Measurements from ENCODE around the gene TTC28.

Gene TTC28

DNA sequence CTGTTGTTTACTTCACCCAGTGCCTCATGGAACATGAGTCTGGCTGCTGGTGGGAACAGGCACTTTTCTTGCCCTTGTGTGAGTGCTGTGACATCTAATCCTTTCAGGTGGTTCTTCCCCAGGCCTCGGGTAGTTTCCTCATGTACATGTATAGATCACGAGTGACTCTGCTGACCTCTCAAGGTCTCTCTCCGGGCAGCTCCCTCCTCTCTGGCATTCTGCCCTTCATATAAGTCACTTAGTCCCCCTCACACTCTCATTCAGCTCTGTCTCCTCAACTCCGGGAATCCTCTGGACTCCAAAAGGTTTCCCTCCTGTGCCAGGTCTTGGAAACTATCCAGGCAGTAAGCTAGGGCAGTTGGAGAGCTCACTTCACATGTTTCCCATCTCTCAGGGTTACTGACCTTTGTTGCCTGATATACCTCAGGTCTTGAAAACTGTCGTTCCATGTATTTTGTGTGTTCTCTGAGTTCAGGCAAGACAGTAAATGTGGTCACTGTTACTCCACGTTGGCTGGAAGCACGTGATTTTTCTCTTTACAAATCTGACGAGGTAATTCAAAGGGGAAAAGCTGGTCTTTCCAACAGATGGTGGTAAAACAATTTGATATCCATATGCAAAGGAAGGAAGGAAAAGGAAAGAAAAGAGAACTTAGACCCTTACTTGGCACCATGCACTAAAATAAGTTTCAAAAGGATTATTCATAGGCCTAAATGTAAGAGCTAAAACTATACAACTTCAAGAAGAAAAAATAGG is 720.1 kb downstream of the TTC28 start:
- Histone ChIP-seq H3K27me3 (no peaks in the 10 kb centered on the region), H3K36me3 (no peaks in the 10 kb centered on the region)

GRCh38 chr22:27952779-27953178 is 726.9 kb downstream of the TTC28 start:
- H3K27me3 ChIP-seq, result no peaks in the 10 kb centered on the region
- TF ChIP-seq Cebpa-rat (IDR thresholded peaks at IDR 0.05), result no peak
- no peaks in the 10 kb centered on the region for H3K4me1 ChIP-seq
- no peak overlapping the region for H3K4me2 ChIP-seq
- 0 out of 2 replicates have a peak, but pooled peaks cover 7% of the 10 kb centered on the region for H3K9me3 ChIP-seq
- H3K36me3 ChIP-seq, result no peaks in the 10 kb centered on the region
- no peak overlapping the region for H3K27ac ChIP-seq
- H4K20me1 ChIP-seq, result no peaks in the 10 kb centered on the region
- no peak overlapping the region for H3K9ac ChIP-seq
- H3K4me3 ChIP-seq, result no peak overlapping the region

More for the DNA sequence above, 720.1 kb downstream of the TTC28 start:
- Histone ChIP-seq H3K4me1 (no peaks in the 10 kb centered on the region), H4K20me1 (no peaks in the 10 kb centered on the region), H3K4me3 (no peak overlapping the region), H3K4me2 (no peak overlapping the region), H3K9me3 (0 out of 2 replicates have a peak, but pooled peaks cover 7% of the 10 kb centered on the region), H3K9ac (no peak overlapping the region), H3K27ac (no peak overlapping the region)
- TF ChIP-seq Cebpa-rat (IDR thresholded peaks at IDR 0.05), result no peak

- Histone ChIP-seq H3K9me3 (0 out of 2 replicates have a peak, but pooled peaks cover 7% of the 10 kb centered on the region), H3K36me3 (no peaks in the 10 kb centered on the region), H3K4me1 (no peaks in the 10 kb centered on the region), H3K4me3 (no peak overlapping the region), H3K27ac (no peak overlapping the region), H3K27me3 (no peaks in the 10 kb centered on the region), H3K9ac (no peak overlapping the region), H3K4me2 (no peak overlapping the region), H4K20me1 (no peaks in the 10 kb centered on the region)
- no peak for TF ChIP-seq Cebpa-rat (IDR thresholded peaks at IDR 0.05)
Measured at GRCh38 chr22:27952091-27952490, 727.5 kb downstream of the TTC28 start.

- Histone ChIP-seq H3K36me3 (no peaks in the 10 kb centered on the region), H4K20me1 (no peaks in the 10 kb centered on the region), H3K4me1 (no peaks in the 10 kb centered on the region), H3K9ac (no peak overlapping the region), H3K9me3 (no peaks in the 10 kb centered on the region), H3K4me2 (no peak overlapping the region), H3K27me3 (no peaks in the 10 kb centered on the region), H3K27ac (no peak overlapping the region), H3K4me3 (no peak overlapping the region)
- no peak for TF ChIP-seq Cebpa-rat (IDR thresholded peaks at IDR 0.05)
Measured at GRCh38 chr22:27949421-27949820, 730.2 kb downstream of the TTC28 start.

DNA sequence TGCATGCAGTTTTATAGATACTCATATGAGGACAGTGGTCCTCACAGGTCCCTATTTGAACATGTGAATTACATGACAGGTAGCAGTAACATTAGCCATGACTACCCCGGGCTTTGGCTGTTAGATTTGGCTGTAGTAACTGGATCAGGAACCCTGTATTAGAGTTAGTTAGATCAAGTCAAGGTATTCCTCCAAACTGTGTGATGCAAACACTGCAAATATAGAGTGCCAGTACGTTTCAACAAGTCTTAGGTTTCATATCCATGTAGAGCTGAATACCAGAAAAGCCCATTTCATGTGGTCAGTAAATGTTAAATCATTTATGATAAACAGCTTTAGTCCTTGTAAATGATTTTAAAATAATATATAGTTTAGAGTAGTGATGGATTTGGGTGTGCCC is 731.1 kb downstream of the TTC28 start:
- Histone ChIP-seq H3K4me2 (no peak overlapping the region), H3K4me1 (no peaks in the 10 kb centered on the region), H3K36me3 (no peaks in the 10 kb centered on the region), H3K9ac (no peak overlapping the region), H3K4me3 (no peak overlapping the region), H3K27me3 (no peaks in the 10 kb centered on the region), H3K27ac (no peak overlapping the region), H3K9me3 (no peaks in the 10 kb centered on the region), H4K20me1 (no peaks in the 10 kb centered on the region)
- no peak for TF ChIP-seq Cebpa-rat (IDR thresholded peaks at IDR 0.05)

DNA sequence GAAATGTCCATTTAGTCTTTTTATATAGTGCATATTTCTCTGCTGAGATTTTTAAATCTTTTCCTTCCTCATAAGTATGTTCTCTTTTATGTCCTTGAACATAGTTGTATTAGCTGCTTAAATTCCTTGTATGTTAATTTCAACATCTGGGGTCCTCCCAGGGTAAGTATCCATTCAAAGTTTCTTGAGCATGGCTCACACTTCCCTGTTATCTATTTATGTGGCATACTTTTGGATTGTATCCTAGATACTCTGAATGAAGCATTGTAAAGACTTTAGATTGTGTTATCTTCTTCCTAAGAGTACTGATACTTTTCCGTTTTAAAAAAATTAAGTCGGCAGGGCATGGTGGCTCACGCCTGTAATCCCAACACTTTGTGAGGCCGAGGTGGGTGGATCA is 732.2 kb downstream of the TTC28 start:
- H3K4me2 ChIP-seq, result no peak overlapping the region

GRCh38 chr22:27941143-27941542 is 738.5 kb downstream of the TTC28 start:
- Histone ChIP-seq H4K20me1 (no peaks in the 10 kb centered on the region), H3K27me3 (no peaks in the 10 kb centered on the region), H3K9me3 (no peaks in the 10 kb centered on the region), H3K4me1 (peaks cover 9% of the 10 kb centered on the region), H3K9ac (no peak overlapping the region), H3K4me2 (no peak overlapping the region), H3K27ac (no peak overlapping the region), H3K4me3 (no peak overlapping the region), H3K36me3 (no peaks in the 10 kb centered on the region)
- no peak for TF ChIP-seq Cebpa-rat (IDR thresholded peaks at IDR 0.05)

More for the DNA sequence above, 732.2 kb downstream of the TTC28 start:
- Histone ChIP-seq H3K9me3 (no peaks in the 10 kb centered on the region), H3K9ac (no peak overlapping the region), H4K20me1 (no peaks in the 10 kb centered on the region), H3K27ac (no peak overlapping the region), H3K36me3 (no peaks in the 10 kb centered on the region), H3K27me3 (no peaks in the 10 kb centered on the region), H3K4me3 (no peak overlapping the region), H3K4me1 (no peaks in the 10 kb centered on the region)
- TF ChIP-seq Cebpa-rat (IDR thresholded peaks at IDR 0.05), result no peak

DNA sequence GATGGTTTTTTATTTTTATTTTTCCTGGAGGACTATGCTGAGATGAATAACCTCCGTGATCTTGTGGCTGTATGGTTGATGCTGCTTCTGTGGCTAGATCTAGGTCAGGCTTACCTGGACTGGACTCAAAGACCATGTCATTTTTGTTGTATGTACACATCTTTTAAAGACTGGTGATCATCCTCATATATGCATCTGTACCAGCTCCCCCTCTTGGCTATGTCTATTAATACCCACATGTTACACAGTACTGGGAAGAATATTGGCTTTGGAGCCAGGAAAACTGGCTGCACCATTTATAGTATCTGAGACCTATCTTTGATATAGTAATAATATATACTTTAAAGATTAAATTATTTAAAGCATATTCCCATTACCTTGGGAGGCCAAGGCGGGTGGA is 742.2 kb downstream of the TTC28 start:
- peaks cover 9% of the 10 kb centered on the region for H3K4me1 ChIP-seq
- no peaks in the 10 kb centered on the region for H3K27me3 ChIP-seq
- H3K4me2 ChIP-seq, result no peak overlapping the region
- H3K9ac ChIP-seq, result no peak overlapping the region
- H3K4me3 ChIP-seq, result no peak overlapping the region
- no peaks in the 10 kb centered on the region for H3K9me3 ChIP-seq
- H4K20me1 ChIP-seq, result no peaks in the 10 kb centered on the region
- TF ChIP-seq Cebpa-rat (IDR thresholded peaks at IDR 0.05), result no peak
- H3K27ac ChIP-seq, result no peak overlapping the region
- no peaks in the 10 kb centered on the region for H3K36me3 ChIP-seq

GRCh38 chr22:27935897-27936296 is 743.7 kb downstream of the TTC28 start:
- Histone ChIP-seq H3K36me3 (no peaks in the 10 kb centered on the region), H3K4me1 (peaks cover 9% of the 10 kb centered on the region), H3K27me3 (no peaks in the 10 kb centered on the region), H3K27ac (no peak overlapping the region), H3K9me3 (no peaks in the 10 kb centered on the region), H3K4me2 (no peak overlapping the region), H3K4me3 (no peak overlapping the region), H3K9ac (no peak overlapping the region), H4K20me1 (no peaks in the 10 kb centered on the region)
- no peak for TF ChIP-seq Cebpa-rat (IDR thresholded peaks at IDR 0.05)

DNA sequence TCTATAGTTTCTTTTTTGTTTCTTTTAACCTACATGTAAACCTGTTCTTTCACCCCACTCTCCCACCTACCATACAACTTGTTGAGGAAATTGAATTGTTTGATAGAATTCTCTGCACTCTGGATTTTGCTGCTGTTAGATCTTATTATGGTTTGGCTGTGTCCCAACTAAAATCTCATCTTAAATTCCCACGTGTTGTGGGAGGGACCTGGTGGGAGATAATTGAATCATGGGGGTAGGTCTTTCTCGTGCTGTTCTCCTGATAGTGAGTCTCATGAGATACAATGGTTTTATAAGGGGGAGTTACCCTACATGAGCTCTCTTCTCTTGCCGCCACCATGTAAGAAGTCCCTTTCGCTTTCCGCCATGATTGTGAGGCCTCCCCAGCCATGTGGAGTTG is 745.6 kb downstream of the TTC28 start:
- H3K4me2 ChIP-seq, result no peak overlapping the region
- H3K27ac ChIP-seq, result no peak overlapping the region
- H4K20me1 ChIP-seq, result no peaks in the 10 kb centered on the region
- H3K4me3 ChIP-seq, result no peak overlapping the region
- no peak overlapping the region for H3K9ac ChIP-seq
- TF ChIP-seq Cebpa-rat (IDR thresholded peaks at IDR 0.05), result no peak
- H3K4me1 ChIP-seq, result no peaks in the 10 kb centered on the region
- no peaks in the 10 kb centered on the region for H3K9me3 ChIP-seq
- H3K27me3 ChIP-seq, result no peaks in the 10 kb centered on the region
- H3K36me3 ChIP-seq, result no peaks in the 10 kb centered on the region

Data from BLaER1 (cell line).